HEK293T (cell line): ENCODE measurements around the gene SLC36A3.

Experiments used
- ARNT ChIP-seq: fragments of 450-650 bp; IDR thresholded peaks from 2 replicates; pipeline ENCODE4 v1.6.1; 2017; ENCODE audit warnings: mild to moderate bottlenecking
- BHLHE40 ChIP-seq: fragments of 450-650 bp; IDR thresholded peaks from 2 replicates; pipeline ENCODE4 v1.6.1; 2016; ENCODE audit warnings: mild to moderate bottlenecking, moderate library complexity, borderline replicate concordance
- CTBP1 ChIP-seq: fragments of 450-650 bp; IDR thresholded peaks from 2 replicates; pipeline ENCODE4 v1.6.1; 2016; ENCODE audit warnings: borderline replicate concordance
- FOXA1 ChIP-seq: fragments of 450-650 bp; IDR thresholded peaks from 2 replicates; pipeline ENCODE4 v1.6.1; 2016; ENCODE audit warnings: mild to moderate bottlenecking
- FOXK2 ChIP-seq: fragments of 450-650 bp; IDR thresholded peaks from 2 replicates; pipeline ENCODE4 v1.6.1; 2016; ENCODE audit warnings: mild to moderate bottlenecking
- NFRKB ChIP-seq: fragments of 450-650 bp; IDR thresholded peaks from 2 replicates; pipeline ENCODE4 v1.6.1; 2016; ENCODE audit warnings: mild to moderate bottlenecking, moderate library complexity
- SP1 ChIP-seq: fragments of 450-650 bp; IDR thresholded peaks from 2 replicates; pipeline ENCODE4 v1.6.1; 2017
- SUZ12 ChIP-seq: fragments of 450-650 bp; IDR thresholded peaks from 2 replicates; pipeline ENCODE4 v1.6.1; 2016; ENCODE audit warnings: mild to moderate bottlenecking
- TARDBP ChIP-seq: fragments of 450-650 bp; IDR thresholded peaks from 2 replicates; pipeline ENCODE4 v1.6.1; 2016
- TF ChIP-seq, protein P1 (sequence below): fragments of 450-650 bp; IDR thresholded peaks from 2 replicates; pipeline ENCODE4 v1.6.1; 2016

DNA sequence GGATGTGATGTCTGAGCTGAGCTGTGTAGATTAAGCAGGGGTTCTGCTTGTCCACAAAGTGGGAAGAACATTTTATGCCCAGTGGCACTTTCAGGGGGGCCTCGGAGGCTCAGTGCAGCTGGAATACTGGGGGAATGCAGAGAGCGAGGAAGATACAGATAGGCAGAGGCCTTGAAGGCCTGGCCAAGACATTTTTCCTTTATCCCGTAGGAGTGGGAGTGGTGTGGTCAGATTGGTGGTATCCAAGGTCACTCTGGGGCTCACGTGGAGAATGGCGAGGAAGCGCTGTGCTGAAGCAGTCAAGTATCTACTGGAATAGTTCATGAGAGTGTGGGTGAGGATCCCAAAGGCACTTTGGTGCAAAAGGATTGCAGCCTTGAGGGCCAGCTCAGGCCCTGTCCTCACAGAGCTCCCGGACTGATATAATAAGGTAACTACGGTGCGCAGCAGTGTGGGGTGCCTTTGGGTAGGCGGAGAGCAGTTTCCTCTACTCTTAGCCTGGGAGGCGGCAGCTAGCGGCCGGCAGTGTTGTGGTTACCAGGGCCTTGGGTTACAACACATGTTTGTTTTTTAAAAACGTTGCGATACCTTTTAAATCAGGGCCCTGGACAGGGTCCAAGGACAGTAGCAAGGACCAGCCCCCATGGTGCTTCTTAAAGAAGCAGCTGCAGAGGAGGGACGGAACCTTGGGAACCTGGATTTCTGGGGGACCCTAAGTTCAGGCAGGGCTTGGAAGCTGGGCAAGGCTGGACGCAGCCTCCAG is 68.9 kb downstream of the SLC36A3 start:
- no peak for TF ChIP-seq TARDBP
- TF ChIP-seq SUZ12 = no peak
- TF ChIP-seq, protein P1, sequence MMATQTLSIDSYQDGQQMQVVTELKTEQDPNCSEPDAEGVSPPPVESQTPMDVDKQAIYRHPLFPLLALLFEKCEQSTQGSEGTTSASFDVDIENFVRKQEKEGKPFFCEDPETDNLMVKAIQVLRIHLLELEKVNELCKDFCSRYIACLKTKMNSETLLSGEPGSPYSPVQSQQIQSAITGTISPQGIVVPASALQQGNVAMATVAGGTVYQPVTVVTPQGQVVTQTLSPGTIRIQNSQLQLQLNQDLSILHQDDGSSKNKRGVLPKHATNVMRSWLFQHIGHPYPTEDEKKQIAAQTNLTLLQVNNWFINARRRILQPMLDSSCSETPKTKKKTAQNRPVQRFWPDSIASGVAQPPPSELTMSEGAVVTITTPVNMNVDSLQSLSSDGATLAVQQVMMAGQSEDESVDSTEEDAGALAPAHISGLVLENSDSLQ = no peak
- no peak for TF ChIP-seq SP1
- TF ChIP-seq BHLHE40 = no peak
- TF ChIP-seq ARNT = no peak
- TF ChIP-seq NFRKB = no peak
- no peak for TF ChIP-seq CTBP1
- no peak for TF ChIP-seq FOXA1
- no peak for TF ChIP-seq FOXK2
